IMR-90 (cell line): Measurements from ENCODE around the gene NBEA. TPM values are rescaled to one million over a fixed set of nuclear protein-coding genes. Genes with fewer than 3 reads are reported as not detected.

Experiments used
- ATAC-seq: fragments of 200-7000 bp; cut with Tn5 transposase; 2 replicates; pipeline ENCODE4 v1.9.1; 2020; ENCODE audit warnings: low read depth, mild to moderate bottlenecking, moderate library complexity
- BruUV-seq: library from RNA; stranded (reverse); fragments of 400-500 nt; replicated peaks from 2 replicates; lab custom pipeline; 2021; lab: Mats Ljungman, UMichigan
- CTCF ChIA-PET: fragments of 300-600 bp; formaldehyde crosslinking; extraction: SDS; loops from one replicate; lab custom pipeline; 2021; ENCODE audit warnings: antibody characterized with exemption; lab: Yijun Ruan, JAX
- POLR2A ChIA-PET: fragments of 300-600 bp; sonication (Branson Sonifier 250); formaldehyde crosslinking; loops from one replicate; lab custom pipeline; 2022; ENCODE audit warnings: antibody characterized with exemption; ENCODE audit not compliant: unreplicated experiment; lab: Charles Lee
- DNase-seq: peaks from one replicate; pipeline ENCODE4 v3.0.0; 2013
- H2AFZ ChIP-seq: replicated peaks from 2 replicates; pipeline ENCODE3; 2013; ENCODE audit warnings: low read length, mild to moderate bottlenecking; ENCODE audit not compliant: poor library complexity
- H2AK5ac ChIP-seq: 2 replicates; pipeline ENCODE4 v1.6.1; 2013; ENCODE audit warnings: low read depth, low read length, inconsistent platforms
- H2AK9ac ChIP-seq: replicated peaks from 2 replicates; pipeline ENCODE3; 2013; ENCODE audit warnings: mild to moderate bottlenecking, low read depth, low read length, moderate library complexity; ENCODE audit not compliant: poor library complexity
- H2BK120ac ChIP-seq: 2 replicates; pipeline ENCODE4 v1.6.1; 2013; ENCODE audit warnings: low read depth, low read length, inconsistent platforms
- H2BK15ac ChIP-seq: 3 replicates; pipeline ENCODE4 v1.6.1; 2013; ENCODE audit warnings: low read depth, low read length, inconsistent platforms
- H2BK20ac ChIP-seq: 2 replicates; pipeline ENCODE4 v1.6.1; 2013; ENCODE audit warnings: low read depth, mild to moderate bottlenecking, inconsistent platforms, low read length, moderate library complexity
- H2BK5ac ChIP-seq: 2 replicates; pipeline ENCODE4 v1.6.1; 2013; ENCODE audit warnings: mild to moderate bottlenecking, low read depth, low read length, inconsistent platforms; ENCODE audit not compliant: poor library complexity, severe bottlenecking
- H3K14ac ChIP-seq: replicated peaks from 2 replicates; pipeline ENCODE4 v1.6.1; 2013; ENCODE audit warnings: low read depth, low read length, inconsistent platforms
- H3K18ac ChIP-seq: 2 replicates; pipeline ENCODE4 v1.6.1; 2013; ENCODE audit warnings: low read depth, low read length, control low read depth
- H3K23ac ChIP-seq: 2 replicates; pipeline ENCODE4 v1.6.1; 2013; ENCODE audit warnings: low read depth, low read length, inconsistent platforms
- H3K27ac ChIP-seq: 2 replicates; pipeline ENCODE4 v1.5.1; 2013; ENCODE audit warnings: mild to moderate bottlenecking, control low read depth, low read length; ENCODE audit not compliant: insufficient read depth
- H3K27me3 ChIP-seq: 2 replicates; pipeline ENCODE4 v1.6.1; 2013; ENCODE audit warnings: low read length; ENCODE audit not compliant: control insufficient read depth, insufficient read depth
- H3K36me3 ChIP-seq: 2 replicates; pipeline ENCODE4 v1.6.1; 2013; ENCODE audit warnings: low read length, mixed read lengths; ENCODE audit not compliant: control insufficient read depth, insufficient read depth
- H3K4ac ChIP-seq: 2 replicates; pipeline ENCODE4 v1.6.1; 2013; ENCODE audit warnings: low read depth, low read length, inconsistent platforms
- H3K4me1 ChIP-seq: 2 replicates; pipeline ENCODE4 v1.6.1; 2013; ENCODE audit warnings: low read length, mixed read lengths; ENCODE audit not compliant: control insufficient read depth, insufficient read depth
- H3K4me2 ChIP-seq: 2 replicates; pipeline ENCODE4 v1.6.1; 2013; ENCODE audit warnings: low read depth, mild to moderate bottlenecking, control low read depth, low read length, moderate library complexity
- H3K4me3 ChIP-seq: 2 replicates; pipeline ENCODE4 v1.5.1; 2013; ENCODE audit warnings: low read depth, mild to moderate bottlenecking, control low read depth, low read length, moderate library complexity; ENCODE audit not compliant: insufficient read depth
- H3K56ac ChIP-seq: 2 replicates; pipeline ENCODE4 v1.6.1; 2013; ENCODE audit warnings: low read length, inconsistent platforms; ENCODE audit not compliant: insufficient read depth; ENCODE audit errors: extremely low read depth
- H3K79me1 ChIP-seq, 2 experiments: 2 replicates each; pipeline ENCODE4 v1.6.1; 2013; ENCODE audit warnings: low read length in 2 of 2, inconsistent platforms in 1 of 2, low read depth in 1 of 2
- H3K9ac ChIP-seq: 2 replicates; pipeline ENCODE4 v1.6.1; 2013; ENCODE audit warnings: low read depth, low read length, control low read depth
- H3K9me1 ChIP-seq: 2 replicates; pipeline ENCODE4 v1.6.1; 2013; ENCODE audit warnings: low read length, inconsistent platforms; ENCODE audit not compliant: insufficient read depth
- H3K9me3 ChIP-seq: 2 replicates; pipeline ENCODE4 v1.6.1; 2013; ENCODE audit warnings: low read length; ENCODE audit not compliant: control insufficient read depth, insufficient read depth
- H4K20me1 ChIP-seq: 2 replicates; pipeline ENCODE4 v1.6.1; 2013; ENCODE audit warnings: low read length, inconsistent platforms; ENCODE audit not compliant: insufficient read depth
- H4K5ac ChIP-seq: 2 replicates; pipeline ENCODE4 v1.6.1; 2013; ENCODE audit warnings: mild to moderate bottlenecking, low read depth, low read length, control low read depth
- H4K8ac ChIP-seq, 2 experiments: 2 replicates each; pipeline ENCODE4 v1.6.1; 2013; ENCODE audit warnings: low read depth in 2 of 2, low read length in 2 of 2, control low read depth in 1 of 2, inconsistent platforms in 1 of 2
- H4K91ac ChIP-seq: 2 replicates; pipeline ENCODE4 v1.6.1; 2013; ENCODE audit warnings: low read depth, low read length, inconsistent platforms; ENCODE audit not compliant: insufficient read depth
- BHLHE40 ChIP-seq: fragments of 150-350 bp; IDR thresholded peaks from 2 replicates; pipeline ENCODE4 v1.6.1; 2016; ENCODE audit warnings: mild to moderate bottlenecking, low read depth, low read length
- CHD1 ChIP-seq: IDR thresholded peaks from 2 replicates; pipeline ENCODE4 v1.6.1; 2012; ENCODE audit warnings: low read depth, low read length, improper control_type of control experiment
- FOS ChIP-seq: fragments of 150-350 bp; IDR thresholded peaks from 2 replicates; pipeline ENCODE4 v1.6.1; 2016; ENCODE audit warnings: low read depth, low read length
- MAZ ChIP-seq: IDR thresholded peaks from 2 replicates; pipeline ENCODE4 v1.6.1; 2012; ENCODE audit warnings: low read depth, mild to moderate bottlenecking, low read length, improper control_type of control experiment, moderate library complexity, borderline replicate concordance
- MXI1 ChIP-seq: IDR thresholded peaks from 2 replicates; pipeline ENCODE4 v1.6.1; 2012; ENCODE audit warnings: low read depth, mild to moderate bottlenecking, low read length, moderate library complexity, borderline replicate concordance
- RCOR1 ChIP-seq: IDR thresholded peaks from 2 replicates; pipeline ENCODE4 v1.6.1; 2012; ENCODE audit warnings: mild to moderate bottlenecking, low read length, improper control_type of control experiment; ENCODE audit not compliant: insufficient replicate concordance
- RFX5 ChIP-seq: IDR thresholded peaks from 2 replicates; pipeline ENCODE4 v1.8.0; 2012; ENCODE audit warnings: low read depth, mild to moderate bottlenecking, low read length, moderate library complexity
- SMC3 ChIP-seq: fragments of 150-350 bp; IDR thresholded peaks from 2 replicates; pipeline ENCODE4 v1.6.1; 2016; ENCODE audit warnings: low read depth, mild to moderate bottlenecking, antibody characterized with exemption, low read length, moderate library complexity
- USF2 ChIP-seq: fragments of 150-350 bp; IDR thresholded peaks from 2 replicates; pipeline ENCODE4 v1.6.1; 2017; ENCODE audit warnings: mild to moderate bottlenecking, antibody characterized with exemption, low read length, low read depth
- WGBS, 2 experiments: methylation state at CpG; one replicate each; pipeline versions ENCODE4 v1.1.5 to v1.1.7; 2013; ENCODE audit warnings: missing lambda C conversion rate in 2 of 2; ENCODE audit not compliant: insufficient read length in 1 of 2; ENCODE audit errors: extremely low coverage in 2 of 2; 5-methylcytosine and 5-hydroxymethylcytosine counted together
- dilution Hi-C: fragments of 300-500 bp; cut with HindIII; formaldehyde crosslinking; loops from one replicate; pipeline ENCODE4 v1.14.3; 2018; ENCODE audit warnings: low sequenced_read_pairs; ENCODE audit not compliant: unreplicated experiment
- in situ Hi-C: fragments of 300-500 bp; cut with MboI; formaldehyde crosslinking; loops from 3 replicates; pipeline ENCODE4 v1.14.3; 2019; ENCODE audit warnings: low sequenced_read_pairs, inconsistent platforms, mixed read lengths
- intact Hi-C: fragments of 100-400 bp; cut with micrococcal nuclease; formaldehyde crosslinking; loops from 2 replicates; pipeline ENCODE4 v1.10.0; 2022
- polyA plus RNA-seq, 3 experiments: library from polyadenylated mRNA; depleted of rRNA; stranded (reverse); fragments of >200 nt; gene quantifications; 2 replicates each; pipeline ENCODE4 v1.2.3, GENCODE V29; 2012; ENCODE audit warnings: low replicate concordance in 1 of 3
- total RNA-seq: library from RNA; depleted of rRNA; stranded (reverse); fragments of >200 nt; gene quantifications from 2 replicates; pipeline ENCODE4 v1.2.3, GENCODE V29; 2012
- TF ChIP-seq, protein P1 (sequence below): conservative IDR thresholded peaks from 2 replicates; pipeline ENCODE4 v1.5.1; 2012; ENCODE audit warnings: mild to moderate bottlenecking, low read depth, low read length, improper control_type of control experiment

NBEA gene
- total and polyA plus RNA-seq, 2 of the 4 experiments (the other 2 are of a cell fraction): 0.82 to 2.2 TPM

DNA sequence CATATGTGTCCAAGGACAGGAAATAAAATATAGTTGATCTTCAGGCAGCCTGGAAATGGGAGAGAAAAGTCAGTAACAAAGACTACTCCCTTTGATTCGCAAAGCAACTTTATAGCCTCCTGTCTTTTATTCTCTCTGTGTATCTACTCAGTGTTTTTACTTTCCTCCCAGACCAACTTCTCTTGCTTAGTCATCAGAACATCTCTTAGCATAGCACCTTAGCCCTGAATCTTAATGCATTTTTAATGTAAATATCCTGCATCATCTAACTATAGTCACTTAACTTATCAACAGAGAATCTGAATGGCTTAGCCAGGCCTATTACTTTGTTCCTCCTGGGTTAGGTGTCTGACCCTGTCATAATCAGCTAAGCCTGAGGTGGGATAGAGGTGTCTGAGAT lies 296.2 kb downstream of the NBEA start:
- Histone ChIP-seq H3K9me1 (no peaks in the 10 kb centered on the region), H3K14ac (no peak overlapping the region), H3K79me1 (no peaks in the 10 kb centered on the region), H3K56ac (no peak overlapping the region), H2BK20ac (no peak overlapping the region), H3K4me1 (no peaks in the 10 kb centered on the region), H4K91ac (no peak overlapping the region), H3K4ac (no peak overlapping the region), H2BK15ac (no peak overlapping the region), H3K27ac (no peak overlapping the region), H2AK5ac (no peak overlapping the region), H2AFZ (no peak overlapping the region), H4K5ac (no peak overlapping the region), H3K9me3 (no peaks in the 10 kb centered on the region), H2BK120ac (no peak overlapping the region), H4K8ac (no peak overlapping the region), H3K18ac (no peak overlapping the region), H3K23ac (no peak overlapping the region), H3K4me3 (no peak overlapping the region), H2AK9ac (no peak overlapping the region), H2BK5ac (no peak overlapping the region), H3K36me3 (no peaks in the 10 kb centered on the region), H3K27me3 (no peaks in the 10 kb centered on the region), H3K9ac (no peak overlapping the region), H3K4me2 (no peak overlapping the region), H4K20me1 (no peaks in the 10 kb centered on the region)
- ChIA-PET POLR2A (no interaction called here), CTCF (no interaction called here)
- in situ Hi-C loops (no loop called here), dilution Hi-C loops (no loop called here), intact Hi-C loops (no loop called here)
- WGBS, 2 experiments: no CpG with 5 or more reads among the region's 1 CpG
- ATAC-seq (no peak), DNase-seq (no peak)
- no peak for TF ChIP-seq USF2
- TF ChIP-seq, protein P1, sequence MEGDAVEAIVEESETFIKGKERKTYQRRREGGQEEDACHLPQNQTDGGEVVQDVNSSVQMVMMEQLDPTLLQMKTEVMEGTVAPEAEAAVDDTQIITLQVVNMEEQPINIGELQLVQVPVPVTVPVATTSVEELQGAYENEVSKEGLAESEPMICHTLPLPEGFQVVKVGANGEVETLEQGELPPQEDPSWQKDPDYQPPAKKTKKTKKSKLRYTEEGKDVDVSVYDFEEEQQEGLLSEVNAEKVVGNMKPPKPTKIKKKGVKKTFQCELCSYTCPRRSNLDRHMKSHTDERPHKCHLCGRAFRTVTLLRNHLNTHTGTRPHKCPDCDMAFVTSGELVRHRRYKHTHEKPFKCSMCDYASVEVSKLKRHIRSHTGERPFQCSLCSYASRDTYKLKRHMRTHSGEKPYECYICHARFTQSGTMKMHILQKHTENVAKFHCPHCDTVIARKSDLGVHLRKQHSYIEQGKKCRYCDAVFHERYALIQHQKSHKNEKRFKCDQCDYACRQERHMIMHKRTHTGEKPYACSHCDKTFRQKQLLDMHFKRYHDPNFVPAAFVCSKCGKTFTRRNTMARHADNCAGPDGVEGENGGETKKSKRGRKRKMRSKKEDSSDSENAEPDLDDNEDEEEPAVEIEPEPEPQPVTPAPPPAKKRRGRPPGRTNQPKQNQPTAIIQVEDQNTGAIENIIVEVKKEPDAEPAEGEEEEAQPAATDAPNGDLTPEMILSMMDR: no peak
- no peak for TF ChIP-seq MAZ
- no peak for TF ChIP-seq MXI1
- TF ChIP-seq CHD1: no peak
- TF ChIP-seq RFX5: no peak
- TF ChIP-seq FOS: no peak
- TF ChIP-seq BHLHE40: no peak
- TF ChIP-seq RCOR1: no peak
- no peak for TF ChIP-seq SMC3
- no TSS peak for BruUV-seq
